WI38 (cell line): ENCODE data around the gene ADM2.

Experiments used
- H3K4me3 ChIP-seq: 2 replicates; pipeline ENCODE4 v1.5.1; 2011; ENCODE audit warnings: low read depth, mild to moderate bottlenecking, control low read depth, low read length
- TF ChIP-seq, protein P1 (sequence below): IDR thresholded peaks from 2 replicates; pipeline ENCODE4 v1.5.1; 2012; ENCODE audit warnings: low read depth, mild to moderate bottlenecking, control low read depth, low read length

The ADM2 gene

GRCh38 chr22:50443197-50443596 lies 38.1 kb upstream of the ADM2 start:
- no peak overlapping the region for H3K4me3 ChIP-seq
- TF ChIP-seq, protein P1, sequence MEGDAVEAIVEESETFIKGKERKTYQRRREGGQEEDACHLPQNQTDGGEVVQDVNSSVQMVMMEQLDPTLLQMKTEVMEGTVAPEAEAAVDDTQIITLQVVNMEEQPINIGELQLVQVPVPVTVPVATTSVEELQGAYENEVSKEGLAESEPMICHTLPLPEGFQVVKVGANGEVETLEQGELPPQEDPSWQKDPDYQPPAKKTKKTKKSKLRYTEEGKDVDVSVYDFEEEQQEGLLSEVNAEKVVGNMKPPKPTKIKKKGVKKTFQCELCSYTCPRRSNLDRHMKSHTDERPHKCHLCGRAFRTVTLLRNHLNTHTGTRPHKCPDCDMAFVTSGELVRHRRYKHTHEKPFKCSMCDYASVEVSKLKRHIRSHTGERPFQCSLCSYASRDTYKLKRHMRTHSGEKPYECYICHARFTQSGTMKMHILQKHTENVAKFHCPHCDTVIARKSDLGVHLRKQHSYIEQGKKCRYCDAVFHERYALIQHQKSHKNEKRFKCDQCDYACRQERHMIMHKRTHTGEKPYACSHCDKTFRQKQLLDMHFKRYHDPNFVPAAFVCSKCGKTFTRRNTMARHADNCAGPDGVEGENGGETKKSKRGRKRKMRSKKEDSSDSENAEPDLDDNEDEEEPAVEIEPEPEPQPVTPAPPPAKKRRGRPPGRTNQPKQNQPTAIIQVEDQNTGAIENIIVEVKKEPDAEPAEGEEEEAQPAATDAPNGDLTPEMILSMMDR = no peak

DNA sequence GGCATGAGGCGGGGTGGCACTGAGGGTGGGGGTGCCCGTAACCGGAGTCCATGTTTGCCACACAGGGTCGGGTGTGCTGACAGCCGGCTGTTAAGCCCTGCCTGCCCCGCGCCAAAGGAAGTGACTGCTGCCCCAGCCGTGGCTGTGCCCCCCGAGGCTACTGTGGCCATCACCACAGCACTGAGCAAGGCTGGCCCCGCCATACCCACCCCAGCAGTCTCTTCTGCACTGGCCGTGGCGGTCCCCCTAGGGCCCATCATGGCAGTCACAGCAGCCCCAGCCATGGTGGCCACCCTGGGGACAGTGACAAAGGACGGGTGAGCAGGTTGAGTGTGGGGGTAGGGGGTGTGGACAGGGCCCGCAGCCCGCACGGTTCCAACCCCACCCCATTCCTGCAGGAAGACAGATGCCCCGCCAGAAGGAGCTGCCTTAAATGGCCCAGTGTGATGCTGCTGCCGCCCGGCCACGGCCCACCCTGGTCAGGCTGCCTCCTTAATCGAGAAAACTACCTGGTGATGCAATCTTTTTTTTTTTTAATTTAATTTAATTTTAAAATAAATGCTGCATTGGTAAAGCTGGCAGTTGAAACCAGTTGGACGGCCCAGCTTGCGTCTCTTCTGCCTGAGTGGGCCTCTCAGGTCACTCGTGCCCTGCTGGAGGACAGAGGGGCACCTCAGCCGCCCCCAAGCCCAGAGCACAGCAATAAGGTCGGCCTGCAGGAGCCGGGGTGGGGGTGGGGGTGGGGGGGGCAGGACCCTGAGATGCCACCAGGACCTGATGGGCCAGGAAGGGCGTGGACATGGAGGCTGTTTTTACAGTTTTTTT lies 37.3 kb upstream of the ADM2 start:
- TF ChIP-seq, protein P1 = no peak
- no peak overlapping the region for H3K4me3 ChIP-seq

DNA sequence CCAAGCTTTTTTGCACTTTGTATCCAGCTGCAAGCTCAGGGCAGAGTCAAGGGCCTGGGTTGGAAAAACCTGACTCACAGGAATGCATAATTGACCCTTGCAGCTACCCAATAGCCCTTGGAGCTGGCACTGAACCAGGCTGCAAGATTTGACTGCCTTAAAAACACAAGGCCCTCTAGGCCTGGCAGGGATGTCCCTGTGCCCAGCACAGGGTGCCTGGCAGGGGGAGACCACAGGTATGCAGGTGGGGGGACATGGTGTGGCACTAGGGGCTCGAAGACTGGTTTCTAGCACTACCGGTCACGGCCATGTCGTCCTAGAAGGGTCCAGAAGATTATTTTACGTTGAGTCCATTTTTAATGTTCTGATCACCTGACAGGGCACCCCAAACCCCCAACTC lies 36.7 kb upstream of the ADM2 start:
- no peak overlapping the region for H3K4me3 ChIP-seq
- TF ChIP-seq, protein P1 = no peak

DNA sequence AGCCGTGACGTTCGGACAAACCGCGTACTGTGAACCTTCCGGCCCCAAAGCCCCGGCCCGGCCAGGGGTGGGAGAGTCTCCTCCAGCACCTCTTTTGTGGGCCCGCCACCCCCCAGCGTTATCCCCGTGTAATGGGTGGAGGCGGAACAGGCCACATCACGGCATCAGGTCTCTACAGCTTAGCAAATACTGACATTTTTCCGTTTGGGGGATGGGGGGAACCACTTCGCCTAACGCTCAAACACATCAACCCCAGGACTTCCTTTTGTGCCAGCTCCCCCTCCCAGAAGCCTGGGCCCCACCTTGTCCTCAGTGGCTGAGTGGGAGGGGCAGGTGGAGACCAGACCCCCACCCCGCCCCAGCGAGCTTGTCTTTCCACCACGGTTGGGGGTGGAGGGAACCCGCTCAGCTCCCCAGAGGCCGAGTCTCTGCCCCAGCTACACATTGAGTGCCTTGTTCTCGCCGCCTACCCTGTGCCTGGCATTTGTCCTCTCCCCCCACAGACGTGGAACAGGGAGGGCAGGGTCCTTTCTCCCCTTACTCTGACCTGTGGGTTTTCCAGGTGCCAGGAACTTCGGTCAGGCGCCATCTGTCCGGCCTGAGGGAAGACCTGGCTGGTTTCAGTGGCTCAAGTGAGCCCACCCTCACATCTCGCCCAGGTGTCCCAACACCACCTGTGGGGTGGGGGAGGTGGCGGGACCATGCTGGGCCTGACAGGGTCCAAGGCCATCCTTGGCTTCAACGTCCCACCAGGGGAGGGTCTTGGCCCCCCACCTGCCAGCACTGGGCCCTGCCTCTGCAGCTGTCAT lies 36.1 kb upstream of the ADM2 start:
- no peak overlapping the region for H3K4me3 ChIP-seq
- TF ChIP-seq, protein P1 = no peak

- TF ChIP-seq, protein P1 = no peak
Observed at GRCh38 chr22:50445880-50446707, 35.2 kb upstream of the ADM2 start.

DNA sequence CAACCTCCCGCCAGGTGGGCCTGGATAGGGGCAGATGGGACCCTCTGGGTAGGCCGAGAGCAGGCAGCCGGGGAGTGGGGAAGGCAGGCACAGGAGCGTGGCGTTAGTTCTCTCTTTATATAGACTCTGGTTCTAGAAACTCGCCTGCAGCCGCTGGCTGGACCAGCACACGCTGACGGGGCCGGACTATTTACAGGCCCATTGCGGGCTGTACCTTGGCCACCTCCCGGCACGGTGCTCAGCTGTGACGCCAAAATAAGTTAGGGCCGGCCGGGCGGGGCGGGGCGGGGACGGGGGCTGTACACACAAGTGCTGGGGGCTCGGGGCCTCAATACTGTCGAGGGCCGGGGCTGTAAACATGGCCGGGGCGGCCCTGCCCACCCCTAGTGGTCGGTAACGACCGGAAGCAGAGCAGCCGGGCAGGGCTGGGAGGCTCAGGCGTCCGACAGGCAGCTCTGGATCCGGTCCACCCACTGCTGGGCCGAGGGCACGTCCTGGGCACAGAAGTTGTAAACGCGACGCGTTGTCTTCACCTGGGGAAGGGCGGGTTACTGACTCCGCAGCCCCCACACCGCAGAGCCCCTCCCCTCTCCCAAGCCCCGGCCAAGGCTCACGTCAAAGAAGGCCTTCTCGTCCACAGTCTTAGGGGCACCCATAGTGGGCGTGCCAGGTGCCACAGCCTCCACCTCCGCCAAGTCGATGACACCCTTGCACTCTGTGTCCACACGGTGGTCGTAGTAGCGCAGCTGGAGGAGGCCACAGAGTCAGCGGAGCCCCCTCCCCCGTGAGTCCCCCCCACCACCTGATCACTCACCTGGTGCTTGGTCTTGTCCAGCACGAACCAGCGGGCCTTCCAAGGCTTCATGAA lies 34.4 kb upstream of the ADM2 start:
- TF ChIP-seq, protein P1 = no peak
- no peak overlapping the region for H3K4me3 ChIP-seq

More at GRCh38 chr22:50445880-50446707, 35.2 kb upstream of the ADM2 start:
- H3K4me3 ChIP-seq = no peak overlapping the region
